ENCODE measurements around the gene SDHAF3. TPM values are rescaled to one million over a fixed set of nuclear protein-coding genes. Genes with fewer than 3 reads are reported as not detected.

Gene SDHAF3
- total and polyA plus RNA-seq, 4 donors, result 8.6 to 34.1 (median 10.4) TPM

DNA sequence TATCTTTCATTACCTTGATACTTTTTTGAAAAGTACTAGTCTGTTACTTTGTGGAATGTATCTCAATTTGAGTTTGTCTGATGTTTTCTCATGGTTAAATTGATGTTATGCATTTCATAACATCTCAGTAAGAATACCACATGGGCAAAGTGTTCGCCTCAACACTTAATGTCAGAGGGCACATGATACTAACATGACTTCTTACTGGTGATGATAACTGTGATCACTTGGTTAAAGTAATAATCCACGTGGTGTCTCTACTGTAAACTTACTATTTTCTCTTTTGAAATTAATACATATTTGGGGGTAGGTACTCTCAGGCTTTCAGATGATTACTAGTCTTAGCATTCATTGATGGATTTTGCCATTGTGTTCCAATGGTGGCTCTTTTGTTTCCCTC lies 2.2 kb downstream of the SDHAF3 start:
- no peak for DNase-seq (ENCODE audit: low spot score)
- no peaks in the 10 kb centered on the region for H3K27me3 ChIP-seq (ENCODE audit: control insufficient read depth in 4 of 4, insufficient read depth in 4 of 4, low read length in 3 of 4)
- H3K9me3 ChIP-seq (ENCODE audit: control insufficient read depth in 4 of 4, low read length in 3 of 4), result no peaks in the 10 kb centered on the region
- TF ChIP-seq HNF4G (IDR thresholded peaks at IDR 0.05), result no peak
- TF ChIP-seq, protein P1, sequence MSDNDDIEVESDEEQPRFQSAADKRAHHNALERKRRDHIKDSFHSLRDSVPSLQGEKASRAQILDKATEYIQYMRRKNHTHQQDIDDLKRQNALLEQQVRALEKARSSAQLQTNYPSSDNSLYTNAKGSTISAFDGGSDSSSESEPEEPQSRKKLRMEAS (IDR thresholded peaks at IDR 0.05), result no peak
- no peak for TF ChIP-seq RXRA (IDR thresholded peaks at IDR 0.05)
- no peak for TF ChIP-seq JUND (IDR thresholded peaks at IDR 0.05)
- TF ChIP-seq YY1 (IDR thresholded peaks at IDR 0.05), result no peak
- TF ChIP-seq, protein P2, sequence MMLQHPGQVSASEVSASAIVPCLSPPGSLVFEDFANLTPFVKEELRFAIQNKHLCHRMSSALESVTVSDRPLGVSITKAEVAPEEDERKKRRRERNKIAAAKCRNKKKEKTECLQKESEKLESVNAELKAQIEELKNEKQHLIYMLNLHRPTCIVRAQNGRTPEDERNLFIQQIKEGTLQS (IDR thresholded peaks at IDR 0.05), result no peak
- TF ChIP-seq FOXA1 (IDR thresholded peaks at IDR 0.05), result no peak
- TF ChIP-seq, protein P3, sequence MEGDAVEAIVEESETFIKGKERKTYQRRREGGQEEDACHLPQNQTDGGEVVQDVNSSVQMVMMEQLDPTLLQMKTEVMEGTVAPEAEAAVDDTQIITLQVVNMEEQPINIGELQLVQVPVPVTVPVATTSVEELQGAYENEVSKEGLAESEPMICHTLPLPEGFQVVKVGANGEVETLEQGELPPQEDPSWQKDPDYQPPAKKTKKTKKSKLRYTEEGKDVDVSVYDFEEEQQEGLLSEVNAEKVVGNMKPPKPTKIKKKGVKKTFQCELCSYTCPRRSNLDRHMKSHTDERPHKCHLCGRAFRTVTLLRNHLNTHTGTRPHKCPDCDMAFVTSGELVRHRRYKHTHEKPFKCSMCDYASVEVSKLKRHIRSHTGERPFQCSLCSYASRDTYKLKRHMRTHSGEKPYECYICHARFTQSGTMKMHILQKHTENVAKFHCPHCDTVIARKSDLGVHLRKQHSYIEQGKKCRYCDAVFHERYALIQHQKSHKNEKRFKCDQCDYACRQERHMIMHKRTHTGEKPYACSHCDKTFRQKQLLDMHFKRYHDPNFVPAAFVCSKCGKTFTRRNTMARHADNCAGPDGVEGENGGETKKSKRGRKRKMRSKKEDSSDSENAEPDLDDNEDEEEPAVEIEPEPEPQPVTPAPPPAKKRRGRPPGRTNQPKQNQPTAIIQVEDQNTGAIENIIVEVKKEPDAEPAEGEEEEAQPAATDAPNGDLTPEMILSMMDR (IDR thresholded peaks at IDR 0.05; ENCODE audit: low read depth, low read length, missing input control), result no peak
- TF ChIP-seq, protein P4, sequence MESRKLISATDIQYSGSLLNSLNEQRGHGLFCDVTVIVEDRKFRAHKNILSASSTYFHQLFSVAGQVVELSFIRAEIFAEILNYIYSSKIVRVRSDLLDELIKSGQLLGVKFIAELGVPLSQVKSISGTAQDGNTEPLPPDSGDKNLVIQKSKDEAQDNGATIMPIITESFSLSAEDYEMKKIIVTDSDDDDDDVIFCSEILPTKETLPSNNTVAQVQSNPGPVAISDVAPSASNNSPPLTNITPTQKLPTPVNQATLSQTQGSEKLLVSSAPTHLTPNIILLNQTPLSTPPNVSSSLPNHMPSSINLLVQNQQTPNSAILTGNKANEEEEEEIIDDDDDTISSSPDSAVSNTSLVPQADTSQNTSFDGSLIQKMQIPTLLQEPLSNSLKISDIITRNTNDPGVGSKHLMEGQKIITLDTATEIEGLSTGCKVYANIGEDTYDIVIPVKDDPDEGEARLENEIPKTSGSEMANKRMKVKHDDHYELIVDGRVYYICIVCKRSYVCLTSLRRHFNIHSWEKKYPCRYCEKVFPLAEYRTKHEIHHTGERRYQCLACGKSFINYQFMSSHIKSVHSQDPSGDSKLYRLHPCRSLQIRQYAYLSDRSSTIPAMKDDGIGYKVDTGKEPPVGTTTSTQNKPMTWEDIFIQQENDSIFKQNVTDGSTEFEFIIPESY (IDR thresholded peaks at IDR 0.05), result no peak
- TF ChIP-seq GABPA (IDR thresholded peaks at IDR 0.05 in 1 of 2, conservative IDR thresholded peaks at IDR 0.05 in 1 of 2), result no peak
- TF ChIP-seq EGR1 (IDR thresholded peaks at IDR 0.05; ENCODE audit: low read depth in 2 of 2), result no peak
- no peak for TF ChIP-seq RAD21 (IDR thresholded peaks at IDR 0.05)
- no peak for TF ChIP-seq FOXA2 (IDR thresholded peaks at IDR 0.05)
- no peak for TF ChIP-seq TAF1 (conservative IDR thresholded peaks at IDR 0.05)
- TF ChIP-seq NR2F2 (IDR thresholded peaks at IDR 0.05), result no peak
- TF ChIP-seq, protein P5, sequence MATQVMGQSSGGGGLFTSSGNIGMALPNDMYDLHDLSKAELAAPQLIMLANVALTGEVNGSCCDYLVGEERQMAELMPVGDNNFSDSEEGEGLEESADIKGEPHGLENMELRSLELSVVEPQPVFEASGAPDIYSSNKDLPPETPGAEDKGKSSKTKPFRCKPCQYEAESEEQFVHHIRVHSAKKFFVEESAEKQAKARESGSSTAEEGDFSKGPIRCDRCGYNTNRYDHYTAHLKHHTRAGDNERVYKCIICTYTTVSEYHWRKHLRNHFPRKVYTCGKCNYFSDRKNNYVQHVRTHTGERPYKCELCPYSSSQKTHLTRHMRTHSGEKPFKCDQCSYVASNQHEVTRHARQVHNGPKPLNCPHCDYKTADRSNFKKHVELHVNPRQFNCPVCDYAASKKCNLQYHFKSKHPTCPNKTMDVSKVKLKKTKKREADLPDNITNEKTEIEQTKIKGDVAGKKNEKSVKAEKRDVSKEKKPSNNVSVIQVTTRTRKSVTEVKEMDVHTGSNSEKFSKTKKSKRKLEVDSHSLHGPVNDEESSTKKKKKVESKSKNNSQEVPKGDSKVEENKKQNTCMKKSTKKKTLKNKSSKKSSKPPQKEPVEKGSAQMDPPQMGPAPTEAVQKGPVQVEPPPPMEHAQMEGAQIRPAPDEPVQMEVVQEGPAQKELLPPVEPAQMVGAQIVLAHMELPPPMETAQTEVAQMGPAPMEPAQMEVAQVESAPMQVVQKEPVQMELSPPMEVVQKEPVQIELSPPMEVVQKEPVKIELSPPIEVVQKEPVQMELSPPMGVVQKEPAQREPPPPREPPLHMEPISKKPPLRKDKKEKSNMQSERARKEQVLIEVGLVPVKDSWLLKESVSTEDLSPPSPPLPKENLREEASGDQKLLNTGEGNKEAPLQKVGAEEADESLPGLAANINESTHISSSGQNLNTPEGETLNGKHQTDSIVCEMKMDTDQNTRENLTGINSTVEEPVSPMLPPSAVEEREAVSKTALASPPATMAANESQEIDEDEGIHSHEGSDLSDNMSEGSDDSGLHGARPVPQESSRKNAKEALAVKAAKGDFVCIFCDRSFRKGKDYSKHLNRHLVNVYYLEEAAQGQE (IDR thresholded peaks at IDR 0.05), result no peak
- no peak for TF ChIP-seq SP1 (IDR thresholded peaks at IDR 0.05)
- TF ChIP-seq HNF4A (conservative IDR thresholded peaks at IDR 0.05), result no peak
- H3K36me3 ChIP-seq (ENCODE audit: control insufficient read depth in 4 of 4, insufficient read depth in 3 of 4, low read depth in 1 of 4, low read length in 3 of 4), result no peaks in the 10 kb centered on the region
- no peak overlapping the region for H3K9ac ChIP-seq (ENCODE audit: low read depth in 1 of 2, low read length in 2 of 2)
- H3K4me3 ChIP-seq (ENCODE audit: low read depth in 1 of 3, low read length in 3 of 3), result no peak overlapping the region
- H3K27ac ChIP-seq (ENCODE audit: low read depth in 1 of 2, low read length in 2 of 2), result no peak overlapping the region
- H3K4me1 ChIP-seq (ENCODE audit: control insufficient read depth in 4 of 4, insufficient read depth in 4 of 4, low read length in 3 of 4), result peaks cover 2 to 17% (median 10%) of the 10 kb centered on the region in 4 donors
- 98% methylated on average over 2 of the region's 2 CpGs for WGBS
